Ishikawa (cell line): ENCODE results near the gene TLE1.

Experiments
- CEBPB ChIP-seq: IDR thresholded peaks from 2 replicates; pipeline ENCODE4 v1.6.1; 2012
- CREB1 ChIP-seq: IDR thresholded peaks from 2 replicates; pipeline ENCODE4 v1.6.1; 2012; ENCODE audit warnings: low read depth
- EGR1 ChIP-seq: IDR thresholded peaks from 2 replicates; pipeline ENCODE4 v1.6.1; 2012
- EP300 ChIP-seq: IDR thresholded peaks from 2 replicates; pipeline ENCODE4 v1.6.1; 2012; ENCODE audit warnings: borderline replicate concordance
- FOXM1 ChIP-seq: IDR thresholded peaks from 2 replicates; pipeline ENCODE4 v1.6.1; 2012; ENCODE audit warnings: low read depth, borderline replicate concordance
- NFIC ChIP-seq: IDR thresholded peaks from 2 replicates; pipeline ENCODE4 v1.6.1; 2012
- RAD21 ChIP-seq: IDR thresholded peaks from 2 replicates; pipeline ENCODE4 v1.6.1; 2012; ENCODE audit warnings: low read depth
- REST ChIP-seq: IDR thresholded peaks from 2 replicates; pipeline ENCODE4 v1.6.1; 2012; ENCODE audit warnings: low read depth, mild to moderate bottlenecking
- TAF1 ChIP-seq: IDR thresholded peaks from 2 replicates; pipeline ENCODE4 v1.6.1; 2012; ENCODE audit warnings: low read depth, mild to moderate bottlenecking
- TCF12 ChIP-seq: IDR thresholded peaks from 2 replicates; pipeline ENCODE4 v1.6.1; 2012; ENCODE audit warnings: low read depth
- TEAD4 ChIP-seq: IDR thresholded peaks from 2 replicates; pipeline ENCODE4 v1.6.1; 2012
- YY1 ChIP-seq: IDR thresholded peaks from 2 replicates; pipeline ENCODE4 v1.6.1; 2012; ENCODE audit warnings: low read depth
- ZBTB7A ChIP-seq: IDR thresholded peaks from 2 replicates; pipeline ENCODE4 v1.6.1; 2012; ENCODE audit warnings: low read depth
- TF ChIP-seq, protein P1 (sequence below): IDR thresholded peaks from 2 replicates; pipeline ENCODE4 v1.6.1; 2012
- TF ChIP-seq, protein P2 (sequence below): IDR thresholded peaks from 2 replicates; pipeline ENCODE4 v1.6.1; 2012

TLE1 gene

DNA sequence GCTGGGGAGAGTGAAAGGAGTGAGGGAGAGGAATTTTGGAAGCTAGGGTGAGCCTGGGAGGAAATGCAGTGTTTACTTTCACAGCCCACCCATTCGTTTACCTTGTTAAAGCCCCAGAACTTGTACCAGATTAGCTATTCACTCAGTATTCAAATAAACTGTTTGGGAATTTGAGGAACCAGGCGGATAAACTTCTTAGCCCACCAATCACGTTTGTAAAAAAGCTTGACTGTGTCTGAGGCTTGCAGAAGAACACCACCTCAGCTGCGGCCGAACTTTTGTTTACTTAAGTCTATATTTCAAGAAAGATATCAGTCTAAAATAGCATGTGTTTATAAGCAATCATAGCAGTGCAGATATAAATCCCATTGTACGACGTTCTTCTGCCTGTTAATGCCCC is 5.2 kb upstream of the TLE1 start:
- TF ChIP-seq TEAD4 (no peak), TAF1 (no peak), EGR1 (no peak), FOXM1 (no peak), REST (no peak), YY1 (no peak), TCF12 (no peak), NFIC (no peak), EP300 (no peak), CREB1 (no peak)

DNA sequence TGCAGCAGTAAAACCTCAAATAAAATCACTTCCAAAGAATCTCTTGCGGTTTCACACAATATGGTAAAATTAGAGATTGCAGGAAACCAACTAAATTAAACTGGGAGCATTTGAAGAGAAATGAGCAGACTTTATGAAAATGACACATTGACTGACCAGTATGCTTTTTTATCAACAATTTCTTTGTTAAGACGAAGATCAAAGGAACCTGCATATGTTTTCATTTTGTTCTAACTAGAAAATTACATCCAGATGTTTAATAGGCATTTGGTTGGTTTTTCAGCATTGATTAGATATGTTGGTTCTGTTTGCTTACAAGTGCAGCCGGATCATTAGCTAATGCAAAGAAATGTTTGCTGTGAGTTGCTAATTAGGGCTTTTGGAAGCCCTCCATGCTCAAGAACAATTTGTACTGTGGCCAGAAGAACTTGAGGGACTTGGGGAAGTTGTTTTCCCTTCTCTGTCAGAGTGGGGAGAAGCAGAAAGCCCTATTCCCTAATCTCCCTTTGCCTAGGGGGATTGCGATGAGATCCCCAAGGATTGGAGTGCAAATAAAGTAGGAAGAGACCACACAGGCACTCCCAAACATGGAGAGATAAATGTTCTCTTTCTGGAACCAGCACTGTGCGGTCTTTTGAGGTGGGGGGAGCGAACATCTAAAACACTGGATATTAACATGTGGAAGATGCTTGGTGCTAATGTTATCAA is 4.5 kb upstream of the TLE1 start:
- TF ChIP-seq CEBPB (no peak), NFIC (no peak), TAF1 (no peak), EP300 (no peak), TCF12 (no peak), YY1 (no peak), CREB1 (no peak), TEAD4 (no peak), RAD21 (no peak), EGR1 (no peak), FOXM1 (no peak)
- TF ChIP-seq, protein P1, sequence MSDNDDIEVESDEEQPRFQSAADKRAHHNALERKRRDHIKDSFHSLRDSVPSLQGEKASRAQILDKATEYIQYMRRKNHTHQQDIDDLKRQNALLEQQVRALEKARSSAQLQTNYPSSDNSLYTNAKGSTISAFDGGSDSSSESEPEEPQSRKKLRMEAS: no peak
- TF ChIP-seq, protein P2, sequence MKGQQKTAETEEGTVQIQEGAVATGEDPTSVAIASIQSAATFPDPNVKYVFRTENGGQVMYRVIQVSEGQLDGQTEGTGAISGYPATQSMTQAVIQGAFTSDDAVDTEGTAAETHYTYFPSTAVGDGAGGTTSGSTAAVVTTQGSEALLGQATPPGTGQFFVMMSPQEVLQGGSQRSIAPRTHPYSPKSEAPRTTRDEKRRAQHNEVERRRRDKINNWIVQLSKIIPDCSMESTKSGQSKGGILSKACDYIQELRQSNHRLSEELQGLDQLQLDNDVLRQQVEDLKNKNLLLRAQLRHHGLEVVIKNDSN: no peak

GRCh38 chr9:81690251-81690851 is 1.0 kb upstream of the TLE1 start:
- no peak for TF ChIP-seq EP300
- TF ChIP-seq CREB1: no peak
- no peak for TF ChIP-seq RAD21
- no peak; the same call in 1 of the 2 replicates for TF ChIP-seq TCF12
- TF ChIP-seq TEAD4: no peak
- no peak for TF ChIP-seq YY1
- TF ChIP-seq CEBPB: no peak
- TF ChIP-seq TAF1: 0 out of 2 replicates have a peak, but pooled peaks have one; percentile 10
- no peak for TF ChIP-seq FOXM1
- TF ChIP-seq, protein P1: peak; percentile 76
- TF ChIP-seq EGR1: no peak
- TF ChIP-seq NFIC: no peak
- no peak for TF ChIP-seq REST
- no peak for TF ChIP-seq ZBTB7A
- TF ChIP-seq, protein P2: no peak

- TF ChIP-seq YY1: 0 out of 2 replicates have a peak, but pooled peaks have one; percentile 7
Measured at GRCh38 chr9:81689093-81689342, 329 bp downstream of the TLE1 start.

GRCh38 chr9:81688262-81689092 is 870 bp downstream of the TLE1 start:
- TF ChIP-seq ZBTB7A: peak; percentile 25; the same call in 1 of the 2 replicates
